Measurements from ENCODE around the gene KCNK17.
A peak's percentile ranks its signal among the peaks of the same experiment; 100 is the strongest.

Gene KCNK17

GRCh38 chr6:39314273-39314795 is at the start of gene KCNK17:
KCNK17 (minus strand) TSS chr6:39314419; CDS start chr6:39314320, 99 bp downstream.
- no peaks in the 10 kb centered on the region for H3K9me3 Mint-ChIP-seq
- H3K27ac Mint-ChIP-seq: no peak within 1 kb of the TSS
- H3K36me3 Mint-ChIP-seq (ENCODE audit: low read depth): no peaks in the 10 kb centered on the region
- peaks cover 43% of the 10 kb centered on the region for H3K27me3 Mint-ChIP-seq
- peak within 1 kb of the TSS; percentile 3 for H3K4me3 Mint-ChIP-seq
- H3K4me1 Mint-ChIP-seq (ENCODE audit: low read depth): peaks cover 3% of the 10 kb centered on the region

GRCh38 chr6:39363280-39363679 is 49.1 kb upstream of the KCNK17 start:
- Mint-ChIP-seq H3K27ac (no peak overlapping the region), H3K4me3 (no peak overlapping the region), H3K36me3 (ENCODE audit: low read depth) (no peaks in the 10 kb centered on the region), H3K4me1 (ENCODE audit: low read depth) (no peaks in the 10 kb centered on the region), H3K27me3 (peaks cover 3% of the 10 kb centered on the region), H3K9me3 (no peaks in the 10 kb centered on the region)

- no peak overlapping the region for H3K27ac Mint-ChIP-seq
- H3K27me3 Mint-ChIP-seq: peaks cover 3% of the 10 kb centered on the region
- H3K36me3 Mint-ChIP-seq (ENCODE audit: low read depth): no peaks in the 10 kb centered on the region
- no peak overlapping the region for H3K4me3 Mint-ChIP-seq
- no peaks in the 10 kb centered on the region for H3K4me1 Mint-ChIP-seq (ENCODE audit: low read depth)
- no peaks in the 10 kb centered on the region for H3K9me3 Mint-ChIP-seq
Observed at GRCh38 chr6:39362487-39362865, 48.3 kb upstream of the KCNK17 start.

- Mint-ChIP-seq H3K27ac (no peak overlapping the region), H3K4me3 (no peak overlapping the region), H3K27me3 (peaks cover 3% of the 10 kb centered on the region), H3K4me1 (ENCODE audit: low read depth) (no peaks in the 10 kb centered on the region), H3K9me3 (no peaks in the 10 kb centered on the region), H3K36me3 (ENCODE audit: low read depth) (no peaks in the 10 kb centered on the region)
Observed at GRCh38 chr6:39361657-39362486, 47.7 kb upstream of the KCNK17 start.

GRCh38 chr6:39360378-39360777 is 46.2 kb upstream of the KCNK17 start:
- peaks cover 3% of the 10 kb centered on the region for H3K27me3 Mint-ChIP-seq
- no peak overlapping the region for H3K27ac Mint-ChIP-seq
- no peaks in the 10 kb centered on the region for H3K36me3 Mint-ChIP-seq (ENCODE audit: low read depth)
- H3K4me1 Mint-ChIP-seq (ENCODE audit: low read depth): no peaks in the 10 kb centered on the region
- H3K4me3 Mint-ChIP-seq: no peak overlapping the region
- no peaks in the 10 kb centered on the region for H3K9me3 Mint-ChIP-seq

- H3K27ac Mint-ChIP-seq: no peak overlapping the region
- no peaks in the 10 kb centered on the region for H3K36me3 Mint-ChIP-seq (ENCODE audit: low read depth)
- no peak overlapping the region for H3K4me3 Mint-ChIP-seq
- no peaks in the 10 kb centered on the region for H3K4me1 Mint-ChIP-seq (ENCODE audit: low read depth)
- H3K9me3 Mint-ChIP-seq: no peaks in the 10 kb centered on the region
- peaks cover 1% of the 10 kb centered on the region for H3K27me3 Mint-ChIP-seq
Observed at GRCh38 chr6:39357998-39358686, 43.9 kb upstream of the KCNK17 start.

GRCh38 chr6:39353698-39354315 is 39.6 kb upstream of the KCNK17 start:
- H3K9me3 Mint-ChIP-seq: no peaks in the 10 kb centered on the region

GRCh38 chr6:39350723-39351505 is 36.7 kb upstream of the KCNK17 start:
- H3K36me3 Mint-ChIP-seq (ENCODE audit: low read depth): no peaks in the 10 kb centered on the region
- no peaks in the 10 kb centered on the region for H3K27me3 Mint-ChIP-seq
- H3K9me3 Mint-ChIP-seq: no peaks in the 10 kb centered on the region
- no peak overlapping the region for H3K4me3 Mint-ChIP-seq
- no peak overlapping the region for H3K27ac Mint-ChIP-seq
- H3K4me1 Mint-ChIP-seq (ENCODE audit: low read depth): no peaks in the 10 kb centered on the region

More at GRCh38 chr6:39353698-39354315, 39.6 kb upstream of the KCNK17 start:
- Mint-ChIP-seq H3K27me3 (no peaks in the 10 kb centered on the region), H3K27ac (no peak overlapping the region), H3K4me3 (no peak overlapping the region), H3K36me3 (ENCODE audit: low read depth) (no peaks in the 10 kb centered on the region), H3K4me1 (ENCODE audit: low read depth) (no peaks in the 10 kb centered on the region)

- no peak overlapping the region for H3K4me3 Mint-ChIP-seq
- no peak overlapping the region for H3K27ac Mint-ChIP-seq
- H3K4me1 Mint-ChIP-seq (ENCODE audit: low read depth): no peaks in the 10 kb centered on the region
- no peaks in the 10 kb centered on the region for H3K9me3 Mint-ChIP-seq
- H3K27me3 Mint-ChIP-seq: no peaks in the 10 kb centered on the region
- no peaks in the 10 kb centered on the region for H3K36me3 Mint-ChIP-seq (ENCODE audit: low read depth)
Observed at GRCh38 chr6:39348740-39349139, 34.5 kb upstream of the KCNK17 start.

GRCh38 chr6:39347906-39348585 is 33.8 kb upstream of the KCNK17 start:
- Mint-ChIP-seq H3K9me3 (no peaks in the 10 kb centered on the region), H3K27ac (no peak overlapping the region), H3K27me3 (no peaks in the 10 kb centered on the region), H3K4me1 (ENCODE audit: low read depth) (peaks cover 3% of the 10 kb centered on the region), H3K36me3 (ENCODE audit: low read depth) (no peaks in the 10 kb centered on the region), H3K4me3 (no peak overlapping the region)

GRCh38 chr6:39347206-39347605 is 33.0 kb upstream of the KCNK17 start:
- Mint-ChIP-seq H3K27ac (no peak overlapping the region), H3K27me3 (no peaks in the 10 kb centered on the region), H3K4me1 (ENCODE audit: low read depth) (peaks cover 3% of the 10 kb centered on the region), H3K4me3 (no peak overlapping the region), H3K36me3 (ENCODE audit: low read depth) (no peaks in the 10 kb centered on the region), H3K9me3 (no peaks in the 10 kb centered on the region)

- Mint-ChIP-seq H3K4me3 (no peak overlapping the region), H3K27me3 (no peaks in the 10 kb centered on the region), H3K36me3 (ENCODE audit: low read depth) (no peaks in the 10 kb centered on the region), H3K9me3 (no peaks in the 10 kb centered on the region), H3K4me1 (ENCODE audit: low read depth) (peaks cover 3% of the 10 kb centered on the region), H3K27ac (no peak overlapping the region)
Observed at GRCh38 chr6:39344821-39345280, 30.6 kb upstream of the KCNK17 start.

- no peak overlapping the region for H3K27ac Mint-ChIP-seq
- H3K9me3 Mint-ChIP-seq: no peaks in the 10 kb centered on the region
- H3K27me3 Mint-ChIP-seq: no peaks in the 10 kb centered on the region
- peaks cover 3% of the 10 kb centered on the region for H3K4me1 Mint-ChIP-seq (ENCODE audit: low read depth)
- no peaks in the 10 kb centered on the region for H3K36me3 Mint-ChIP-seq (ENCODE audit: low read depth)
- H3K4me3 Mint-ChIP-seq: no peak overlapping the region
Observed at GRCh38 chr6:39343396-39343870, 29.2 kb upstream of the KCNK17 start.
